ENCODE data around the gene DIP2B.

GRCh38 chr12:50771409-50771808 is 266.6 kb downstream of the DIP2B start:
- TF ChIP-seq CTCF (IDR thresholded peaks at IDR 0.05) = no peak
- no peak for TF ChIP-seq REST (IDR thresholded peaks at IDR 0.05; ENCODE audit: insufficient read depth in 1 of 2, low read depth in 2 of 2, low read length in 1 of 2)

Data from Panc1 (cell line).